Mucosa of rectum (tissue), 2 donors: Measurements from ENCODE around the gene AP1S1.
"Not testable (repeated sequence)": the region's sequence is repeated elsewhere in the genome, so short reads cannot be mapped to it uniquely, and the experiment has no call there.

Experiments used
- H3K27ac ChIP-seq, 2 donors: one replicate each; pipeline ENCODE4 v1.7.0; 2013; ENCODE audit warnings: inconsistent platforms in 2 of 2, low read depth in 2 of 2, low read length in 2 of 2
- H3K27me3 ChIP-seq, 2 donors: one replicate each; pipeline ENCODE4 v1.7.0; 2013; ENCODE audit warnings: low read length in 2 of 2; ENCODE audit not compliant: control insufficient read depth in 2 of 2, insufficient read depth in 2 of 2
- H3K36me3 ChIP-seq, 2 donors: one replicate each; pipeline ENCODE4 v1.7.0; 2013; ENCODE audit warnings: low read length in 2 of 2; ENCODE audit not compliant: control insufficient read depth in 2 of 2, insufficient read depth in 2 of 2
- H3K4me1 ChIP-seq, 2 donors: one replicate each; pipeline ENCODE4 v1.7.0; 2013; ENCODE audit warnings: low read length in 2 of 2, mild to moderate bottlenecking in 1 of 2; ENCODE audit not compliant: control insufficient read depth in 2 of 2, insufficient read depth in 2 of 2
- H3K4me3 ChIP-seq, 2 donors: one replicate each; pipeline ENCODE4 v1.7.0; 2013; ENCODE audit warnings: low read length in 2 of 2
- H3K9ac ChIP-seq, 2 donors: one replicate each; pipeline ENCODE4 v1.7.0; 2013; ENCODE audit warnings: low read length in 2 of 2, low read depth in 1 of 2, mild to moderate bottlenecking in 1 of 2
- H3K9me3 ChIP-seq, 2 donors: one replicate each; pipeline ENCODE4 v1.7.0; 2013; ENCODE audit warnings: low read length in 2 of 2; ENCODE audit not compliant: control insufficient read depth in 2 of 2
- donor health status: healthy.
- donor health status: Normal muscosa, but diverticular disease.

Gene AP1S1

GRCh38 chr7:101123703-101124068 is 30.6 kb upstream of the AP1S1 start:
- peaks cover 8 to 17% of the 10 kb centered on the region in 2 donors for H3K4me1 ChIP-seq

GRCh38 chr7:101124376-101125056 is 29.8 kb upstream of the AP1S1 start:
- Histone ChIP-seq H3K27me3 (peaks cover 0 to 3% of the 10 kb centered on the region in 2 donors), H3K4me1 (peaks cover 8 to 17% of the 10 kb centered on the region in 2 donors), H3K9ac (no peak overlapping the region), H3K27ac (peak overlapping the region; percentile 41 to 52), H3K9me3 (no peaks in the 10 kb centered on the region), H3K36me3 (no peaks in the 10 kb centered on the region), H3K4me3 (no peak overlapping the region)

More at GRCh38 chr7:101123703-101124068, 30.6 kb upstream of the AP1S1 start:
- no peak overlapping the region for H3K4me3 ChIP-seq
- H3K36me3 ChIP-seq, result no peaks in the 10 kb centered on the region
- no peak overlapping the region for H3K27ac ChIP-seq
- H3K9me3 ChIP-seq, result no peaks in the 10 kb centered on the region
- H3K9ac ChIP-seq, result no peak overlapping the region
- peaks cover 0 to 3% of the 10 kb centered on the region in 2 donors for H3K27me3 ChIP-seq

GRCh38 chr7:101125989-101126650 is 28.2 kb upstream of the AP1S1 start:
- H3K9ac ChIP-seq, result no peak overlapping the region
- H3K4me3 ChIP-seq, result peak overlapping the region in 1 of 2 donors; percentile 48
- H3K27me3 ChIP-seq, result peaks cover 0 to 3% of the 10 kb centered on the region in 2 donors
- H3K9me3 ChIP-seq, result no peaks in the 10 kb centered on the region
- H3K4me1 ChIP-seq, result peaks cover 8 to 17% of the 10 kb centered on the region in 2 donors
- H3K27ac ChIP-seq, result peak overlapping the region; percentile 44 to 45
- no peaks in the 10 kb centered on the region for H3K36me3 ChIP-seq

GRCh38 chr7:101126651-101127459 is 27.4 kb upstream of the AP1S1 start, which contains the start of gene SERPINE1:
Gene SERPINE1 (plus strand): TSS chr7:101127104. CDS start chr7:101128394, 1,290 bp downstream.
- peak within 1 kb of the TSS; percentile 44 to 45 for H3K27ac ChIP-seq

GRCh38 chr7:101127460-101128039 is 26.7 kb upstream of the AP1S1 start:
- Histone ChIP-seq H3K9me3 (no peaks in the 10 kb centered on the region), H3K27me3 (peaks cover 0 to 3% of the 10 kb centered on the region in 2 donors), H3K36me3 (no peaks in the 10 kb centered on the region), H3K4me1 (peaks cover 8 to 14% of the 10 kb centered on the region in 2 donors), H3K9ac (no peak overlapping the region), H3K27ac (peak overlapping the region in 1 of 2 donors; percentile 45), H3K4me3 (peak overlapping the region in 1 of 2 donors; percentile 48)

More at GRCh38 chr7:101126651-101127459, 27.4 kb upstream of the AP1S1 start, which contains the start of gene SERPINE1:
- Histone ChIP-seq H3K27me3 (peaks cover 0 to 3% of the 10 kb centered on the region in 2 donors), H3K36me3 (no peaks in the 10 kb centered on the region), H3K4me1 (peaks cover 8 to 17% of the 10 kb centered on the region in 2 donors), H3K4me3 (peak within 1 kb of the TSS in 1 of 2 donors; percentile 48), H3K9me3 (no peaks in the 10 kb centered on the region), H3K9ac (no peak within 1 kb of the TSS)

- Histone ChIP-seq H3K9me3 (no peaks in the 10 kb centered on the region), H3K4me1 (peaks cover 8 to 12% of the 10 kb centered on the region in 2 donors), H3K36me3 (no peaks in the 10 kb centered on the region), H3K9ac (no peak overlapping the region), H3K4me3 (no peak overlapping the region), H3K27ac (no peak overlapping the region), H3K27me3 (peaks cover 0 to 3% of the 10 kb centered on the region in 2 donors)
These were observed 26.0 kb upstream of the AP1S1 start for GRCh38 chr7:101128040-101128834.

GRCh38 chr7:101129603-101130117 is 24.6 kb upstream of the AP1S1 start:
- no peak overlapping the region for H3K27ac ChIP-seq
- no peaks in the 10 kb centered on the region for H3K9me3 ChIP-seq
- no peak overlapping the region for H3K9ac ChIP-seq
- no peaks in the 10 kb centered on the region for H3K36me3 ChIP-seq
- H3K4me1 ChIP-seq, result peaks cover 8 to 10% of the 10 kb centered on the region in 2 donors
- H3K4me3 ChIP-seq, result no peak overlapping the region
- peaks cover 0 to 2% of the 10 kb centered on the region in 2 donors for H3K27me3 ChIP-seq

GRCh38 chr7:101132626-101133600 is 21.4 kb upstream of the AP1S1 start:
- not testable (repeated sequence) for H3K4me1 ChIP-seq, H3K9ac ChIP-seq, H3K27me3 ChIP-seq, H3K4me3 ChIP-seq, H3K9me3 ChIP-seq, H3K36me3 ChIP-seq, H3K27ac ChIP-seq
